BE2C (cell line): Measurements from ENCODE around the gene LRATD1. TPM values are rescaled to one million over a fixed set of nuclear protein-coding genes. Genes with fewer than 3 reads are reported as not detected.
A peak's percentile ranks its signal among the peaks of the same experiment; 100 is the strongest.

Experiments used
- DNase-seq: peaks from one replicate; pipeline ENCODE4 v3.0.0-alpha.2; 2020
- H3K27me3 ChIP-seq: fragments of 250-450 bp; sonication (Bioruptor Pico); 2 replicates; pipeline ENCODE4 v1.5.1; 2020; ENCODE audit warnings: mild to moderate bottlenecking
- H3K36me3 ChIP-seq: fragments of 250-450 bp; sonication (Bioruptor Pico); 2 replicates; pipeline ENCODE4 v1.5.1; 2020; ENCODE audit warnings: mild to moderate bottlenecking
- H3K4me1 ChIP-seq: fragments of 250-450 bp; sonication (Bioruptor Pico); 2 replicates; pipeline ENCODE4 v1.5.1; 2020
- H3K4me3 ChIP-seq: 2 replicates; pipeline ENCODE4 v1.5.1; 2011; ENCODE audit warnings: low read depth, low read length
- H3K9me3 ChIP-seq: fragments of 250-450 bp; sonication (Bioruptor Pico); 2 replicates; pipeline ENCODE4 v1.5.1; 2020
- polyA plus RNA-seq: library from polyadenylated mRNA; unstranded; fragments of >200 nt; gene quantifications from one replicate; pipeline ENCODE4 v1.2.1, GENCODE V29; 2012; ENCODE audit warnings: low read depth, missing spikeins; ENCODE audit not compliant: insufficient read length, insufficient read depth
- TF ChIP-seq, protein P1 (sequence below): IDR thresholded peaks from 2 replicates; pipeline ENCODE4 v1.5.1; 2012; ENCODE audit warnings: mild to moderate bottlenecking, low read depth, low read length

LRATD1 gene, protein sequence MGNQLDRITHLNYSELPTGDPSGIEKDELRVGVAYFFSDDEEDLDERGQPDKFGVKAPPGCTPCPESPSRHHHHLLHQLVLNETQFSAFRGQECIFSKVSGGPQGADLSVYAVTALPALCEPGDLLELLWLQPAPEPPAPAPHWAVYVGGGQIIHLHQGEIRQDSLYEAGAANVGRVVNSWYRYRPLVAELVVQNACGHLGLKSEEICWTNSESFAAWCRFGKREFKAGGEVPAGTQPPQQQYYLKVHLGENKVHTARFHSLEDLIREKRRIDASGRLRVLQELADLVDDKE
- 0.19 TPM for polyA plus RNA-seq

DNA sequence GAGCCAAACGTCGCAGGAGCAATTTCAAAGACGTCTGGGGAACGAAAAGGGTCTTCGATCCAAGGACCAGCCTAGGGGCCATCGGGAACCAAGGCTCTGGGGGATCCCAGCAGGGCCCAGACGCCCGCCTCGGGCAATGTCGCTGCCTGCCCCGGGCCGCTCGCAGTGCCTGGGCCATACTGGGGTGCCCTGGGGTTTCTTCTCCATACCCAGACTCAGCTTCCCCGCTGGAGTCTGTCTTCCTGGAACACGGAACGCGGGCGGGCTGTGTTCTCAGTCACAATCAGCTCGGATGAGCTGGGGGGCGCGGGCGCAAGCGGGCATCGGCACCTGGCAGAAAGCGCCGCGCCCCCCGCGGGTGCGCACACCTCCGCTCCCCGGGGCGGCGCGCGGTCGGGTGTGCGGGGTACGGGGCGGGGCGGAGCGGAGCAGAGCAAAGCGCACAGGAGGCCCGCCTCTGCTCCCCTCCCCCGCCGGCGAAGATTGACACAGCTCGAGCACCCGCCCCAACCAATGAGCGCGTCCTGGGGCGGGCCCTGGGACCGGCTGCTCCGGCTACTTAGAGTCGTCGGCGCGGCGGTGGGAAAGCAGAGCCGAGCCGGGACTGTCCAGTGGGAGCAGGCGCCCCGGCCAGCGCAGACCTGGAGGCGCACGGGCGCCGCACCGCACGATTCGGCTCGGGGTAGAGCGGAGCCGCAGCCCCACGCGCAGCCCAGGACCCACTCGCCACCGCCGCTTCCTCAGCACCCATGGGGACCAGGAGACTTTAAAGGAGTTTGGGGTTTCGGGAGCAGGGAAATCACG is at the start of gene LRATD1:
Gene LRATD1, plus strand, starts transcription at position 585 of the 804 bp plus-strand sequence. CDS start 1,263 bp downstream, outside the sequence.
- Histone ChIP-seq H3K4me1 (no peaks in the 10 kb centered on the region), H3K9me3 (no peaks in the 10 kb centered on the region; the same call in 1 of the 2 replicates), H3K36me3 (no peaks in the 10 kb centered on the region), H3K27me3 (peaks cover 86% of the 10 kb centered on the region), H3K4me3 (peak within 1 kb of the TSS; percentile 50)
- TF ChIP-seq, protein P1, sequence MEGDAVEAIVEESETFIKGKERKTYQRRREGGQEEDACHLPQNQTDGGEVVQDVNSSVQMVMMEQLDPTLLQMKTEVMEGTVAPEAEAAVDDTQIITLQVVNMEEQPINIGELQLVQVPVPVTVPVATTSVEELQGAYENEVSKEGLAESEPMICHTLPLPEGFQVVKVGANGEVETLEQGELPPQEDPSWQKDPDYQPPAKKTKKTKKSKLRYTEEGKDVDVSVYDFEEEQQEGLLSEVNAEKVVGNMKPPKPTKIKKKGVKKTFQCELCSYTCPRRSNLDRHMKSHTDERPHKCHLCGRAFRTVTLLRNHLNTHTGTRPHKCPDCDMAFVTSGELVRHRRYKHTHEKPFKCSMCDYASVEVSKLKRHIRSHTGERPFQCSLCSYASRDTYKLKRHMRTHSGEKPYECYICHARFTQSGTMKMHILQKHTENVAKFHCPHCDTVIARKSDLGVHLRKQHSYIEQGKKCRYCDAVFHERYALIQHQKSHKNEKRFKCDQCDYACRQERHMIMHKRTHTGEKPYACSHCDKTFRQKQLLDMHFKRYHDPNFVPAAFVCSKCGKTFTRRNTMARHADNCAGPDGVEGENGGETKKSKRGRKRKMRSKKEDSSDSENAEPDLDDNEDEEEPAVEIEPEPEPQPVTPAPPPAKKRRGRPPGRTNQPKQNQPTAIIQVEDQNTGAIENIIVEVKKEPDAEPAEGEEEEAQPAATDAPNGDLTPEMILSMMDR = no peak
- peak; percentile 92 for DNase-seq

DNA sequence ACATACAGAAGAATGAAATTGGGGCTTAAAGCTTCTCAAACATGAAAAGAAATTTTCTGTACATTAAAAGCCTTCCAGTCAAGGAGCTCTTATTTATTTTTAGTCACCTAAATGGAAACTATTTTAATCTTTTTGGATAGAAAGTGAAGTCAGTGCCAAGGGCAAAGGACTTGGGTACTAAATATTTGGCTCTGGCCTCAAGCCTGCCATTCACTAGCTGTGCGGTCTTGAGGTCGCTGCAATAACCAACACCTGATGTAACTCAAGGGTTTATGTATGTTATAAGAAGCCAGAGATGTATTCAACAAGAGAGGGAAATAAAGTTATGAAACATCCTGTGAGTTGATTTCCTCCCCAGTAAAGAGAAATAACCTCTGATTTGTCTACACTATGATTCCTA is 49.5 kb upstream of the LRATD1 start:
- no peaks in the 10 kb centered on the region for H3K4me1 ChIP-seq
- TF ChIP-seq, protein P1 = no peak
- no peaks in the 10 kb centered on the region for H3K9me3 ChIP-seq
- H3K27me3 ChIP-seq = no peaks in the 10 kb centered on the region
- H3K4me3 ChIP-seq = no peak overlapping the region
- no peak for DNase-seq
- no peaks in the 10 kb centered on the region for H3K36me3 ChIP-seq

DNA sequence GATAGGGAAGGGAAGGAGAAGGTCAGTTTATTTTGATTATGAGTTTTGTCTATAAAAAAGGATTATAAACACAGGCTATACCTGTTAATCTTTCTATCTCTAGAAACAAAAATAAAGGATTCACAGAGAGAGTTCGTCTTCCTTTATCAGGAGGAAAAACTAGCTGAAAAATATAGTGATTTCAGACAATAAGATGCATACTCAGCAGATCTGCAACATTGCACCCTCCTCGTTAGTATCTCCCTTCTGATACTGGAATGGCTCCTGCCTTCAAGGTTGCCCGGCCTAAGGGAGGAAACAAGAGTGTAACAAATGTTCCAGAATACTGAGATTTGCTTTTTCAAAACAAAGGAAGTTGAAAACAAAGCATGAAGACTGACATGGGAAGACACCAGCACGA is 48.7 kb upstream of the LRATD1 start:
- no peaks in the 10 kb centered on the region for H3K36me3 ChIP-seq
- no peaks in the 10 kb centered on the region for H3K9me3 ChIP-seq
- TF ChIP-seq, protein P1 = no peak
- H3K4me1 ChIP-seq = no peaks in the 10 kb centered on the region
- no peaks in the 10 kb centered on the region for H3K27me3 ChIP-seq
- H3K4me3 ChIP-seq = no peak overlapping the region
- no peak for DNase-seq

DNA sequence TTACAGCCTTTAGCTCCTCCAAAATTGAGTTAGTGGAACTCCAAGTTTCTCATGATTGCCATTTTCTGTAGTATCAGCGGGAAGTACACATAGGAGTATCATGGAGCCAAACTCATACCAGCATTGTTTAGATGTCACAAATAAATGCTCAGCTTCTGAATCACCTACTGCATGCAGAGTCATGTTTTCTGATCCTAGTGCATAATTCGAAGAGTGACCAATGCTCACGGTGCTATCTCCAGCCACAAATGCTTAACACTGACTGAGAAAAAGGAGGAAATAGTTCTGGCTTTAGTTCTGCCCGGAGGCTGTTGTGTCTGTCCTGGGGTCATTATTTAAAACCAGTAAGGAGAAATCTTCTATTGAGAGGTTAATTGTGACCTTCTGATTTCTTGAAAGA is 45.4 kb upstream of the LRATD1 start:
- Histone ChIP-seq H3K4me3 (no peak overlapping the region), H3K36me3 (no peaks in the 10 kb centered on the region), H3K4me1 (no peaks in the 10 kb centered on the region), H3K9me3 (no peaks in the 10 kb centered on the region), H3K27me3 (no peaks in the 10 kb centered on the region)
- TF ChIP-seq, protein P1 = no peak
- no peak for DNase-seq

DNA sequence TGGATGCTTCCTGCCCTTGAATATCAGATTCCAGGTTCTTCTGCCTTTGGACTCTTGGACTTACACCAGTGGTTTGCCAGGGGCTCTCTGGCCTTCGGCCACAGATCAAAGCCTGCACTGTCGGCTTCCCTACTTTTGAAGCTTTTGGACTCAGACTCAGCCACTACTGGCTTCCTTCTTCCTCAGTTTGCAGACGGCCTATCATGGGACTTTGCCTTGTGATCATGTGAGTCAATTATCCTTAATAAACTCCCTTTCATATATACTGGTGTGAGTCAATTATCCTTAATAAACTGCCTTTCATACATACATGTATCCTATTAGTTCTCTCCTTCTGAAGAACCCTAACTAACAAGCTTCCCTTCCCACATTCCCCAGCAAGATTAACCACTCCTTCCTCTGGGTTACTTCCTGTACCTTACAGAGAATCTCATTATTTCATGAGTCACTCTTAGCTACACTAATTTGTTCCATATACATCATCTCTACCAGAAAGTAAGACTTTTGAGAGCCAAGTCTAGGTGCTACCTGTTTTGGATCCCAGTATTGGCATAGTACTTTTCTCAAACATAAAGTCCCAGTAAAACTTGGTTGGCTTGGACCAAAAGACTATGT is 31.3 kb upstream of the LRATD1 start:
- Histone ChIP-seq H3K36me3 (no peaks in the 10 kb centered on the region), H3K27me3 (peaks cover 3% of the 10 kb centered on the region; the same call in 1 of the 2 replicates), H3K4me1 (no peaks in the 10 kb centered on the region), H3K9me3 (peaks cover 3% of the 10 kb centered on the region; the same call in 1 of the 2 replicates), H3K4me3 (no peak overlapping the region)
- DNase-seq = no peak
- TF ChIP-seq, protein P1 = no peak
